ENCODE results near the gene IFT88.

DNA sequence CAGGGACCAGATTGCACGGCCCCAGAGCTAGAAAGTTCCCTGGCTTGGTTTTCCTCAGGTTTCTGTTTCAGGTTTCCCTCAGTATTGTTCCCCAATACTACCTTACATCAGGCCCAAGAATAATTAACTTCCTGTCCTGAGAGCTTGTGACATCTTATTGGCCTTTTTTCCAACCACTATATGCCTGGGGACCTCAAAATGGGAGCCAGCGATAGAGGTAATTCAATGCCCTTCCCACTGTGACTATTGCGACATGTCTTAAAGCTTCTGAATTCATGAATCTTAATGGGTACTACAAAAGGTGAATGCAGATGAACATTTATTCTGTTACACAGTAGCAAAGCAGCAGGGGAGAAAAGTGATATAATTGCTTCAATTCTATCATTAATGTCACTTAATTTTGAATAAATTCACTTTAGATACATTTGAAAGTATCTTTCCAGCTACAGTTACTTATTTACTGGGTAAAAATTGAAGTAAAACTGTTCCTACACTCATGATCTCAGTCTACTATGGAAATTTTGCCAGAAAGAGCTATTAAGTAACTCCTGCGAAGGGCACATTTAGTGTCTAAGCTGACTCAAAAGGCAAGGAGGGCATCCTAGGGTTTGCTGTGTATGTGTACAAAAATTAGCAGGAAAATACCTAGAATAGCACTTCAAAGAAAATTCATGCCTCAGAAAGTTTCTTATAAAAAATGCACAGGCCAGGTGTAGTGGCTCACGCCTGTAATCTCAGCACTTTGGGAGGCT, 45.4 kb upstream of the IFT88 start:
- no peak for TF ChIP-seq PHF8 (conservative IDR thresholded peaks at IDR 0.05; ENCODE audit: low read depth, low read length)
- no peak for TF ChIP-seq SRF (IDR thresholded peaks at IDR 0.05; ENCODE audit: low read depth, low read length)
- TF ChIP-seq BRCA1 (IDR thresholded peaks at IDR 0.05; ENCODE audit: low read depth, low read length) = no peak
- TF ChIP-seq CREB1 (IDR thresholded peaks at IDR 0.05) = no peak
- TF ChIP-seq SIN3A (conservative IDR thresholded peaks at IDR 0.05 in 1 of 2, IDR thresholded peaks at IDR 0.05 in 1 of 2; ENCODE audit: low read depth in 1 of 2, low read length in 2 of 2) = no peak
- no peak for TF ChIP-seq POLR2A (IDR thresholded peaks at IDR 0.05; ENCODE audit: control extremely low read depth in 1 of 2, low read depth in 2 of 2, low read length in 2 of 2)
- TF ChIP-seq POLR2AphosphoS5 (IDR thresholded peaks at IDR 0.05; ENCODE audit: low read depth, low read length) = no peak
- TF ChIP-seq JUN (IDR thresholded peaks at IDR 0.05; ENCODE audit: low read depth, low read length) = no peak

Measured in H1 (cell line).